ENCODE measurements around the gene HMGB1.

The HMGB1 gene

DNA sequence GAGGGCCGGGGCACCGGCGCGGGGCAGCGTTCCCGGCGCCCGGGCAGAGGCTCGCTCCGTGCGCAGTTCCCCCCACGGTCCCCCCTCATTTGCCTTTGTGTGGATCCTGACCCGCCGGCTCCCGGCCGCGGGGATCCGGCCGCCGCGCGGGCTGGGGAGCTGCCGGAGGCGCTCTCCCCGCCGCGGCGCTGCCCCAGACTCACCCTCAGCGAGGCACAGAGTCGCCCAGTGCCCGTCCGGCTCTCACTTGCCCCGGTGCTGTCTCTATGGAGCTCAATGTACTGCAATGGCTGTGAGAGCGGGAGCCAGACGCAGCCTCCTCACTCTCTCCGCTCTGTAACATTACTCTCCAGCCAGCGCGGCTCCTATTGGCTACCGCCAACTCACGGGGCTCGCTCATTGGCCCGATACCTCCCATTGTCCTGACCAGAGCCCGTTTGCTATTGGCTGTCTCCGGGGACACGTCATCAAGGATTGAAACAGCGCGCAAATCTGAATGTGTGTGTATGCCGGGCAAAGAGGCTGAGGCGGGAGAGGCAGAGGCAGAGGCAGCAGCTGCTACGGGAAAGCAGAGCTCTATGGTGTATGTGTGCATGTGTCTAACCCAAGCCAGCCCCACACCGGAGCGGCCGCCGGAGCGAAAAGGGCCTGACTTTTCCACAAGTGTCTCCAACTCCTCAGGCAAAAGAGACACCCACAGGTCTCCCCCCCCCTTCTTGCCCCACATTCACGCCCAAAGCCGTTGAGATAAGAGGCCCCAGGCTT, at the start of gene HMGB1:
HMGB1 (minus strand) TSS at position 344 of the 765 bp plus-strand sequence. CDS start 2,256 bp downstream, outside the sequence.
- DNase-seq: peak; percentile 100

DNA sequence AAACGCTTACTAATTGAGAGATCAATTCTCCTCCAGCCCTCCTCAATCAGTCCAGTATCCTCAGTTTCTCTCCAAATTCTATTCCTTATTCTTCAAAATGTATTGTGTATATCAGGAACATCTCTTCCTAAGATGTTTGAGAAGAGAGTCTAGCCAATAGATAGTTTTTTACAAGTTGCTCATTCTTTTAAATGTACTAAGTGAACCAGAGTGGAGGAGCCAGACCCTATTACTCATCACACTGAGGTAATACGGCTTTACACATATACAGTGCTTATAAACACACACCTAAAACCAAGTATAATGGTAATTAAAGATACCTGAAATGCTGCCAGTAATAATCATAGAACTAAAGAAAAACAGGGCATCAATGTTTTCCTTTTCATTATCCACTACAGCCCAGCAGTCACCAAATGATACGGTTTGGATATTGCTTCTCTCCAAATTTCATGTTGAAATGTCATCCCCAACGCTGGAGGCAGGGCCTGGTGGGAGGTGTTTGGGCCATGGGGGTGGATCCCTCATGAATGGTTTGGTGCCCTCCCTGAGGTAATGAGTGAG, 45.2 kb upstream of the HMGB1 start:
- no peak for DNase-seq

DNA sequence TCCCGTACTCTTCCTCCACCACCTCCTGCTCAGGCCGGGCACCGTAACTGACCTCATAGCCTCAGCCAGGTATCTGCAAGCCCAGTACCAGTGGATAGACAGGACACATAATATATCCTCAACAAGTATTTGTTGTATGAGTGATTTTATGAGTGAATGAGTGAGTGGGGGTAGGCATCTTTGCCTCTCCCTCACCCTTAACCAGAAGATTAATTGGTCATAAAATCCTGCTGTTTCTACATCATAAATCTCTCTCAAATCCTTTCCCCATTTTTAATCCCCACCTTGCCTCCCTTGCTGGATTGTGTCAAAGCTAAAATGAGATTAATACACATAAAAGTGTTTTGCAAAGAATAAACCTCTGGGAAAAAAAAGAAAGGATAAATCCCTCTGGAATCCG, 44.4 kb upstream of the HMGB1 start:
- no peak for DNase-seq

DNA sequence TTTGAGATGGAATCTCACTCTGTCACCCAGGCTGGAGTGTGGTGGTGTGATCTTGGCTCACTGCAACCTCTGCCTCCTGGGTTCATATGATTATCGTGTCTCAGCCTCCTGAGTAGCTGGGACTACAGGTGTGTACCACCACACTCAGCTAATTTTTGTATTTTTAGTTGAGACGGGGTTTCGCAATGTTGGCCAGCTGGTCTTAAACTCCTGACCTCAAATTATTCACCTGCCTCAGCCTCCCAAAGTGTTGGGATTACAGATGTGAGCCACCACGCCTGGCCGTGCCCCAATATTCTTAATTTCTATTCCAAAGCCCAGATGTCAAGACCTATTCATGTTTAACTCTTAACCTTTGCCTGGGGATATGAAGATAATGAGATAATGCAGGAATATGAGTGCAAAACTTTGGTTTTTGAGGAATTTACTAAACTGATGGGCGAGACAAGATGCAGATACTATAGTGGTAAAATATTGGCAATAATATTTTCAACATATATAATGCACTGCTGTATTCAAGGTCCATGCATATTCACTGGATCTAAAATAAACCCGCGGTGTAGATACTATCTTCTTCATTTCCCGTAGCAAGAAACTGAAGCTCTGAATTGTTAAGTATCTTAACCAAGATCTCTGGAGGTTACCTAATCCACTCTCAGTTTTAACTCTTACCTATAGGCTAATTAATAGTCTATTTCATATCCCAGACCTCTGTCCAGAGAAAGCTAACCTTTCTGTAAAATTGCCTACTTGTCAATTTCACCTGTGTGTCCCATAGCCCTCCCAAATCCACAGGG, 43.7 kb upstream of the HMGB1 start:
- peak; percentile 59 for DNase-seq

DNA sequence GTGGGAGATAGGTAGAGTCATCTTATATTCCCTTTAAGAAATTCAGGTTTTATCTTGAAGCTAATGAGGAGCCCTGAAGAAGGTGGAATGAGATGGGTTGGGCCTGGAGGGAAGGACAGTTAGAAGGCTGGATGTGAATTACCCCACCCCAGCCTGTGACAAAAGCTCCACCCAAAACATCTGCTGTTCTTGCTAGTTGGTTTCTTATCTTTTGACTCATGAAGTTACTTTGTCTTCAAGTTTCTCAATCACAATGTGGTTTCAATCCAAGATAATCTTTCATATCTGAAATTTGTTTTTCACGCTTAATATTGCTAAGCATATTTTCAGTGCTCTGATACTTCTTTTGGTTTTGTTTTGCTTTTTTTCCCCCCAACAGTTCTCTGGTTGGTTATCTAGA, 38.3 kb upstream of the HMGB1 start:
- DNase-seq: peak; percentile 98

DNA sequence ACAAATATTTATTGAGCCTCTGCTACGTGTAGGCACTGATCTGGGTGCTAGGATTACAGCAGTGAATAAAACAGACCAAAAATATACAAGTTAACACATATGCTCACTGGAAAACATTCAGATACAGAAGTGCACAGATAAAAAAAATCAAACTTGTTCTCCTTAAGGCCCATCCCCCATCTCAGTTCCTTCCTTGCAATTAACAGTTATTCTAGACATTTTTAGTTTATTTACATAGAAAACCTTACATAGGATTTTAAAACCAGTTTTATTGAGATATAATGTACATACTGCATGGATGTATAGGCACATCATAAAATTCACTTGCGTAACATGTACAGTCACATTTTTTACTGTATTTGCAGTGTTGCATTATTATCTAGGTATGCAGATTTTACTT, 36.5 kb upstream of the HMGB1 start:
- DNase-seq: peak; percentile 47

DNA sequence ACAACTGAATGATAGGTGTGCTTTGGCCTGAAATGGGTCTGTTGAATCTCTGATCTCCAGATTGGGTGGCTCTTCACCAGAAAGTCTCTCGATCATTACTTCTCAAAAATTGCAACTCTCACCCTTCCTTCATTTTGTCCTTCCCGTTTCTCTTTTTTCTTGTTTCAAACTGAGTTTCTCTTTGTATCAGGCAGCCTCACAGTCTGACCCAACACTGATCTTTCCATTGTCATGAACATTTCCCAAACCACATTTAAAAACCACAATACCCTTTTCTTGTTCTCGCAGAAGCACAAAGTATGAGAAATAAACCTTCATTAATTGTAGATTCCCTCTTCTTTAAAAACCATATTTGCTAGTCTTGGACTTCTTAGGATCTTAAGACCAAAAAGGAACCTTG, 33.6 kb upstream of the HMGB1 start:
- DNase-seq: peak; percentile 56

DNA sequence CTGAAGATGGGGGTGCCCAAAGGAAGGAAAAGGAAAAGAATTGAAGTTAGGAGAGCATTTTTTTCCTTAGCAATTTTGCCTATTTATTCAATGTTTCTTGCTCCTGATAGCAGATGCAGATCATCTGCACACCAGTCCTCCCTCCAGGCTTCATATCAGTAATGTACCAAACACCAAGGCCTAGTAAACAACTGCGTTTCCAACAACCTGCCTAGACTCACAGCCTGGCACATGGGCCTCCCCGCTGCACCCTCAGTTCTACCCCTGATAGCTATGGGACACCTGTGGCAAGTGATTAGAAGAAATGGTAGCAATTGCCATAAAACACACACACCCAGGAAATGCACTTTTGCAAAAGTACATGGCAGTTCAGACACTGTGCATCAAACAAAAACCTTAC, 30.4 kb upstream of the HMGB1 start:
- DNase-seq: peak; percentile 70

DNA sequence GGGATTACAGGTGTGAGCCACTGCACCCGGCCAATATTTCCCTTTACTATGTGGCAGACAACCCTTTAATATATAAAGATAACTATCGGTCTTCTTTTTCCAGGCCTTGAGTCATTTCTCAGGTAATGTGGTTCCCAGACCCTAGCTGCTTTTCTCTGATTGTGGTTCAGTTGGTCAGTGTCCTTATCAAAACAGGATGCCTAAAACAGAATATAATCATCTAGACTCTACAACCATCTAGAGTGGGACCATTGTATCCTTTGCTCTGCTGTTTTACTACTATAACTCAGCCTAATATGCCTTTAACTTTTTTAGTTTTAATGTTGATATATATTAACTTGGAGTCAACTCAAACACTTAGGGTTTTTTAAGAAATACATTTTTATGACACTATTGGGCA, 30.0 kb upstream of the HMGB1 start:
- DNase-seq: peak; percentile 45

DNA sequence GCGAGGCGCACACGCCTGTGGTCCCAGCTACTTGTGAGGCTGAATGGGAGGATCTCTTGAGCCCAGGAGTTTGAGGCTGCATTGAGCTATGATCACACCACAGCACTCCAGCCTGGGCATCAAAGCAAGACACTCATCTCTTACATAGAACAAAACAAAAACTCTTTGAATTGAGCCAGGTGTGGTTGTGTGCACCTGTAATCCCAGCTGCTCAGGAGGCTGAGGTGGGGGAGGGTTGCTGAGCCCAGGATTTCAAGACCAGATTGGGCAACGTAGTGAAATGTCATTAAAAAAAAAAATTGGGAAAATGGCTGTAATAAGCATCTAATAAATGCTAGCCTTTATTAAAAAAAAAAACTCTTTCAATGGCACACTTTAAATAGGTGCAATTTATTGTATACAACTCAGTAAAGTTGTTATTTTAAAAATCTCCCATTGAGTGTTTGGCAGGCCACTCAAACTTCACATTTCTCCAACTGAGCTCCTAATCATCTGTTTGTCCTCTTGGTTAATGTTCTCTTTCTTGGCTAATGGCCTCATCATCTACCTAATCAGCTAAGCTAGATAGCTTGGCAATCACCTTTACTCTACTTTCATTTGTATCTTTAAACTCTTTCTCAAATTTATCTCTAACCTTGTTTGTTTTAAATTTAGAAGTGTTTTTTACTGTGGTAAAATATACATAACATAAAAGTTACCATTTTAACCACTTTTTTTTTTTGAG, 28.1 kb upstream of the HMGB1 start:
- no peak for DNase-seq

DNA sequence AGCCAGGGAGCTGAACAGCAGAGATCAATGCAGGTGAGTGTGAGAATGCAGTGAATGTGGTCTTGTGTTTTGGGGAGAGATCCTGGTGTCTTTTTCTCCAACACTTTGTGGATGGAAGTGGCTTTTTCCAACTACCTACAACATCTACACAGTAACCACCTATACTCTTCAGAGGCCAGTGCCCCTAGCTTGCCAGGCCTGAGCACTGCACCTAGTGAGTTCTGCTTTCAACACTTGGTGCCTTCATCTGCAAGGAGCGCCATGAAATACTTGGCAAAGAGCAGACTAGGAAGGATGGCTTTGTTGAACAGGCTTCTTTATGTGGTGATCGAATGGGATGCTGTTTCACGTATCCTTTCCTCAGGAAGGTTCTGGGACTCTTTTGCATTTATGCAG, 21.3 kb upstream of the HMGB1 start:
- no peak for DNase-seq

DNA sequence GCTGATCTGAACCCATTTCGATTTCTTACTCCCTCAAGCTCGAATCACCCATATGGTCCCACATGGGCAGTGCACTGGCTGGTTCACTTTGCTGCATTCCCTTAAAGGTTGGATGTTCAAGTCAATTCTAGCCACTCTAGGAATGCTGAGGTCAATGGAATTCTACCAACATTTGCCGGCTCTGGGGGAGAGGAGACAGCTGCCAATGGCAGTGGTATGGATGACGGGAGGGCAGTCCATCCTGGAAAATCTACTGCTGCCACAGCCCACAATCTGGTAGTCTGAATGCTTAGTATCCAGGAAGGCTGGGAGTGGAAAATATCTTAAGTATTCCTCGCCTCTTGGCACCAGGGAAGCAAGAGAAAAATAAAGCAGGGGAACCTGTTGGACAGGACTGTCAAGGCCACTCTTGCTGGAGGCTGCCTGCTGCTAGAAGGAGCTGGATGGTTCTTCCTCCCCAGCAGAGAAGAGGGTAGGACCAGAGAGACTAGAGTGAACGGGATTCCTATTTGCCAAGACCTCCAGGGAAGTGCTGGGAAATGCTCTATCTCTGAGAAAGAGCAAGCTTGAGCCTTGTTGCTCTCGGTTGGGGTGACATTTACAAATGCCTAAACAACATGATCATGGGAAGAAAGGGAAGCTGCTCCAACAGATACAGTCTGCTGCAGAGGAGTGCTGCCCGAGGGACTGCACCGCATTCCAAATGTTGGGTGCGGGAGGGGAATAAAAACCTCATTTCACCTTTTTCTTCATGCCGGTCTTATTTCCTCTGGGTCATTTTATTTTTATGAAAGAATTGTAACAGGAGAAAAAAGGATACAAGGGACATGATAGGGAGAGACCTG, 20.7 kb upstream of the HMGB1 start:
- no peak for DNase-seq

DNA sequence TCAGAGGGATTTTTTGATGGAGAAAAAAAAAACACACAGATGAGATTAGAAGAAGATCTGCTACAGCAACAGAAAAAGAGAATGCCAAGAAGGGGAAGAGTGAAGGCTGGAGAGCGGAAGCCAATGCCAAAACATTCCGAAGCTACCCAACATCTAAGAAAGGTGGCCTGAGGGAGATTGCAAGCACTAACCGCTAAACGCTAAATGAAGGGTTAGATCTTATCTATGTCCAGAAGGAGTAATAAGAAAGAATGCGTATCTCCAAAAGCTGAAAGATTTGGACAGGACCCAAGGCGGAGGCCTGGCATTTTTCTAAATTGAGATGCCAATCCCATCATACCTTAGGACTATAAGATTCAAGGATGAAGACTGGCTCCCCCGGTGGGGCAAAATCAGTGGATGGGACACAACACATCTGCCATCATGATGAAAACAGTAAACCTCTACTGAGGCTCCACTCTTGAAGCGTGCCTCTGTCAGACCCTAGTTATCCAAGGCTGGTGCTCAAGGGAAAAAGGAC, 15.6 kb upstream of the HMGB1 start:
- DNase-seq: no peak

DNA sequence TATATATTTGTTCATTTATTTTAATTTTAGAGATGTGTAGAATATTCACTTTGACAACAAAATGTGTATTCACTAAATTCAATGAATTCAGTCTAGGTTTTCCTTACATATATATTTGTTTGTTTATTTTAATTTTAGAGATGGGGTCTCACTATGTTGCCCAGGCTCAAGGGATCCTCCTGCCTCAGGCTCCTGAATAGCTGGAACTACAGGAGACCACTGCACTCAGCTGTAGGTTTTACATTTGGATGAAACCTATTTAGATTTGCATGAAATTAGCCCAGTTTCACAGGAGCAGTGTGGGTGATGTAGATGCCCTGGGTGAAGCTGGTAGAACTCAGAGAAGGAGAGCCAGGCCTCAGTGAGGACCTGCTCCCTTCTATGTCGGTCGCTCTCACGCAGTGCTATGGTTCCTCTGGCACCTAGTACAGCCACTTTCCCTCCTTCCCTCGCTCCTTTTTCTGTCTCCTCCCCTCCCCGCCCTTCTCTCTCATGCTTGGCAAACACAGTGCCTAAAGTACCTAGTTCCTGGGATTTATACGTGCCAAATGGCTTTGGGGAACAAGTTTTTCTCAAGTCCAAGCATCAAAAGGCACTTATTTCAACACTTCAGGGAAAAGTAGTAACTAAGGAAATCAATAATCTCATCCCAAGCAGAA, 14.7 kb upstream of the HMGB1 start:
- no peak for DNase-seq

DNA sequence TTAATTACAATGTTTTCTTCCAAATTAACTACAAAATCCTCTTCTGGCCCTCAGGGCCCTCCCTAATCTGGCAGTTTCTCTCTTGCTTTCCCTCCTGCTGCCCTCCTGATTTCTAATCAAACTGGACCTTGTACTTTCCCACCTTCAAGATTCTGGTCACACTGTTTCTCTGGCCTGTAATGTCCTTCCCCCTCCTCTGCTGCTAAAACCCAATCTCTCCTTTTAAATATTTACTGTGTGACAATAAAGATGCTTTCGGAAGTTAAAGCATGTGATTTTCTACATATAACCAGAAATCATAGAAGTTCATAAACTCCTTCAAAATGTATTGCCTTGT, 14.1 kb upstream of the HMGB1 start:
- no peak for DNase-seq

DNA sequence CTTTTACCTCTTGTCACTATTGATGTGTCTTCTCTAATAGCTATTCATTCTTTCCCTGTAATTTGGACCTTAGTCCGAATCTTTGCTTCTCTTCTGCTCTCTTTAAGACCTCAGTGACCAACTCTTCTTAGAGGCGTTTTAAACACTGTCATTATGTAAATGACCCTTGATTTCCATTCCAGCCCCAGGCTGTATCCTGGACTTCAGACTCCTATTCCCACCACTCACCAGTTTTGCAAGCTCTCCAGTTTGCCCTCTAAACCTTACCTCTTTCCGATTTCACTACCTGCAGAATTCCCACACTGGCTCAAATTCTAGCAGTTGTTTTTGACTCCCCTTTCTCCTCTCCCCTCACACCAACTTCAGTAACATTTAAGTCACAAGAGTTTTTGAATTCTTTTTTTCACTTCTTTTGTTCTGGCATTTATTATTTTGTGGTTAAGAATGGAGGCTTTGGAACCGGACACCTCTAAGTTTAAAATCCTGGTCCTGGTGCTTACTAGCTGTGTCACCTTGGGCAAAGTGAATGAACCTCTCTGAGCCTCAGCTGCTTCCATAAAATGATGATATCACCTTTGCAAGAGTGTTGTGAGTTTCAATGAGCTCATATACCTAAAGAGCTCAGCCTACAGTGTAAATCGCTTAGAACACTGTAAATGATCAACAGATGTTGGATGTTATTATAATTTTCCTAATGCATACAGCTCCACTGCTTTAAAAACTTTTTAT, 13.6 kb upstream of the HMGB1 start:
- DNase-seq: no peak

DNA sequence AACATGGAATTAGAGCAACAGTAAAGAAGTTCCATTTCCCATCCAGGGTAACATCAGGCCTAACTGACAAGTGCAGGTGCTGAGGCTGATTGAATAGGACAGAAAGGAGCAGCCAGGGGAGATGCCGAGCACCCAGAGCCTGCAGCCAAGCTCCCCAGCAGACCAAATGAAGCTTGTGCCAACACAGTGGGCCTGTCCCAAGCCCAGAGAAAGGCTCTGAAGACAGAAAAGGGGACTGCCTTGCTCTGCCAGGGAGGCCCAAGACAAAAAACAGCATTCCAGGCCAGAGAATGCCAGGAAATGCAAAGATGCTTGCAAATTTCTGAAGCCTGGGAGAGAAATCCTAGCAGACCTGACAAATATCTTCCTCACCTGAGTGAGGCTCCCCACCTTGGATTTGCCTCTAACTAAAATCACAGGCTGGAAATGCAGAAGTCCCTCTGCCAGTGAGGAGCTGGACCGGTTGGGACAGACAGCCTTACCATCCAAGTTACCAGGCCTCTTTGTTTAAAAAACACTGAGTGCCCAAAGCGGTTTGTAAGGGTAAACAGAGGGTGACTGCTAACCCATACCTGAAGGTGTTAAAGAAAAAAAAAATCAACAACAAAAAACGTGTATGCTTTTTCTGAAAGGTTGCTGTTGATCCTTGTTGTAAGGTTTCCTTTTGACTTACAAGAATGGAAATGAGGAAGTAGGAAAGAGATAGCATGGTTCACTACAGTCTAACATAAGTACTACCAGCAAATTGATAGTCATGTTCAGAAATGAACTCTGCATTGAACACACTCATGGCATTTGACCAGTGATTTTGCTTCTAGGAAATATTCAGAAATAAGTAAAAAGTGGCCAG, 11.8 kb upstream of the HMGB1 start:
- DNase-seq: peak; percentile 67

DNA sequence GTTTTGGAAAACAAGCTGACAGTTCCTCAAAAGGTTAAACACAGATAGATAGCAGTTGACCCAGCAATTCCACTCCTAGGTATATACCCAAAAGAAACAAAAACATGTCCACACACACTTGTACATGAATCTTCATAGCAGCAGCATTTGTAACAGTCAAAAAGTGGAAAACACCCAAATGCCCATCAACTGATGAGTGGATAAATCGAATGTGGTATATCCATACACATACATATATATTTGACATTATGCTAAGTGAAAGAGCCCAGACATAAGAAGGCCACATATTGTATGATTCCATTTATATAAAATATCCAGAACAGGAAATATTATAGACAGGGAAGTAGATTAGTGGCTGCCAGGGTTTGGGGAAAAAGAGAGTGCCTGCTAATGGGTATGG, 7.9 kb upstream of the HMGB1 start:
- DNase-seq: no peak

DNA sequence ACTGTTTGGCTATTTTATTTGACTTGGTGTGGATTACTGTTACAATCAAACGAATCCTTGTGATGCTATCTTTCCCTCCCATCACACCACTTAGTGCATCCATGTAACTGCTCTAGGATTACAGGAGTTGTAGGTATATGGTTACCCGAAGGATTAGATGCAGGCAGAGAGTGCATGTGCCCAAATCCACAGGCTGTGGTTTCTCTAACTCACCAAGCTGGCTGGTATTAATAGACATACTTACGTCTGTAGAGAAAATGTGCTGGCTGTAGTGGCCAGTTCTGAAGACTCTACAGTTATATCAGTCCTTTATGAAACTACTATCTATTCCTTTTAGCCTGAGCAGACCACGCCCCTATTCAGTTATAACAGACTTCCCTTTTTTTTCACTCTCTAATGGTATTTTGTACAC, 1.1 kb upstream of the HMGB1 start:
- peak; percentile 96 for DNase-seq

DNA sequence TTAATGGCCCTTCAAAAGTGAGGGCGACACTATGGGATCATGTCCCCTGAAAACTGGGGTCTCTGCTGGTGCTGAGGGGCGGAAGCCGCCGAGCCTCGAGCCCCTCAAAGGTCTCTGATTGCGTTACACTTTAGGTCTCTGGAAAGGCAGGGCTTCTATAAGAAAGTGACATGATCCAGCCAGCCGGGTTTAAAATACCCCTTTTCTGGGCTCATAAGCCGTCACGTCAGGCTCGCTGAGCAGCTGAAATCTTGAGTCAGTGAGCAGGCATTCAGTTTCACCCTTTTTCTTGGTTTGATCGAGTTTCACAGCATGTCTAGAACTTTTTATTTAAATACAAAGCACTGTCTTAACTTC, 600 bp upstream of the HMGB1 start:
- no peak for DNase-seq

DNA sequence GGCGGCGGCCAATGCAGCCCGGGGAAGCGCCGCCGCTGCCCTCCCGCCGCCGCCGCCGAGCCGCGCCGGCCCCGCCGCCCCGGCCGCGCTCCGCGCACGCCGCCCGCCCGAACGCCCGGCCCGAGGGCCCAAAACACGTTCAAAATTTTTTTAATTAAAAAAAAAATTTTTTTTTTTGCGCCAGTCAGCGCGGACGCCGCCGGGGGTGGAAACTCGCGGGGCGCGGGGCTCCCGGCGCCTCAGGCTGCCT, 468 bp downstream of the HMGB1 start:
- no peak for DNase-seq

Data from hematopoietic multipotent progenitor cell treated with erythropoietin and hydrocortisone succinate and interleukin-3 and kit ligand, for 4 days (in vitro differentiated cells).